ENCODE results near the gene S100A7A.

GRCh38 chr1:153386500-153386901 lies 29.8 kb upstream of the S100A7A start:
- no peak for TF ChIP-seq CTCF (IDR thresholded peaks at IDR 0.05)
- no peak for TF ChIP-seq POLR2A (IDR thresholded peaks at IDR 0.05)
